Cardiac muscle cell (in vitro differentiated cells and primary cell): ENCODE data around the gene TUBA3E. TPM values are rescaled to one million over a fixed set of nuclear protein-coding genes. Genes with fewer than 3 reads are reported as not detected.
"Not testable (repeated sequence)": the region's sequence is repeated elsewhere in the genome, so short reads cannot be mapped to it uniquely, and the experiment has no call there.

ENCODE experiments used
- DNase-seq, 2 donors: peaks; one replicate each; pipeline versions ENCODE4 v3.0.0 to v3.0.0-alpha.2; 2010 to 2017; ENCODE audit warnings: low read depth in 1 of 2, low spot score in 1 of 2
- H3K27ac ChIP-seq: fragments of 200-600 bp; sonication (generic); 2 replicates; pipeline ENCODE4 v1.5.1; 2016
- H3K27me3 ChIP-seq: fragments of 200-600 bp; sonication (generic); 2 replicates; pipeline ENCODE4 v1.6.0; 2016; ENCODE audit warnings: control low read depth
- H3K36me3 ChIP-seq: fragments of 200-600 bp; sonication (generic); 2 replicates; pipeline ENCODE4 v1.5.1; 2016; ENCODE audit warnings: control low read depth
- H3K4me1 ChIP-seq: fragments of 200-600 bp; sonication (generic); 2 replicates; pipeline ENCODE4 v1.8.1; 2017; ENCODE audit warnings: low read depth, mild to moderate bottlenecking, mixed run types
- H3K4me3 ChIP-seq: fragments of 200-600 bp; sonication (generic); 2 replicates; pipeline ENCODE4 v1.5.1; 2016; ENCODE audit warnings: mild to moderate bottlenecking
- H3K9me3 ChIP-seq: fragments of 200-600 bp; sonication (generic); 2 replicates; pipeline ENCODE4 v1.5.1; 2017; ENCODE audit warnings: low read depth, mild to moderate bottlenecking, control low read depth
- CTCF ChIP-seq: IDR thresholded peaks from 2 replicates; pipeline ENCODE4 v1.5.1; 2012; ENCODE audit warnings: low read depth, mild to moderate bottlenecking, low read length
- polyA plus RNA-seq: library from polyadenylated mRNA; unstranded; fragments of >200 nt; fragmentation: Nextera tagmentation; extraction: Ambion mirVana; gene quantifications from 2 replicates; pipeline ENCODE4 v1.2.1, GENCODE V29; 2016
- total RNA-seq: library from RNA; depleted of rRNA; stranded (reverse); fragments of >200 nt; gene quantifications from 2 replicates; pipeline ENCODE4 v1.2.3, GENCODE V29; 2016

Gene TUBA3E
- total and polyA plus RNA-seq, 2 experiments from 2014 or later, result not detected

DNA sequence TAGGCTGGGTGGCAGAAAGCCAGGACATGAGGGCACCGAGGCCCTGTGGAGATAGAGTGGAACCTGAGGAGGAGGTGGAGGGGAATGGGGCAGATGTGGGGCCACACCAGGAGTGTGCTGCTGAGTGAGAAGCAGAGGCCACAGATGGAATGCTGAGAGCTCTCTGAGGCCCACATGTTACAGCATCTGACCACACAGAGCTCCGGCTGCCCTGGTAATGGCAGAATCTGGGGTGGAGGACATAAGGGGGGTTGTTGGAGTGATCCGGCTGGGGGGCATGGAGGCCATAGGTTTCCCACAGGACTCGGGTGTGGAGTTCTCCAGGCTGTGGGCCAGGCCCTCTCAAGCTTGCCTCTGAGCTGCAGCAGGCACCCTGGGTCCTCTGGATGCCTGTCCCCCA is 12.3 kb downstream of the TUBA3E start:
- Histone ChIP-seq H3K27ac (no peak overlapping the region), H3K4me1 (no peaks in the 10 kb centered on the region), H3K9me3 (no peaks in the 10 kb centered on the region), H3K27me3 (no peaks in the 10 kb centered on the region), H3K36me3 (no peaks in the 10 kb centered on the region), H3K4me3 (no peak overlapping the region)
- no peak for TF ChIP-seq CTCF
- no peak for DNase-seq

- no peaks in the 10 kb centered on the region for H3K4me1 ChIP-seq
These were observed 12.8 kb downstream of the TUBA3E start for GRCh38 chr2:130185436-130185835.

DNA sequence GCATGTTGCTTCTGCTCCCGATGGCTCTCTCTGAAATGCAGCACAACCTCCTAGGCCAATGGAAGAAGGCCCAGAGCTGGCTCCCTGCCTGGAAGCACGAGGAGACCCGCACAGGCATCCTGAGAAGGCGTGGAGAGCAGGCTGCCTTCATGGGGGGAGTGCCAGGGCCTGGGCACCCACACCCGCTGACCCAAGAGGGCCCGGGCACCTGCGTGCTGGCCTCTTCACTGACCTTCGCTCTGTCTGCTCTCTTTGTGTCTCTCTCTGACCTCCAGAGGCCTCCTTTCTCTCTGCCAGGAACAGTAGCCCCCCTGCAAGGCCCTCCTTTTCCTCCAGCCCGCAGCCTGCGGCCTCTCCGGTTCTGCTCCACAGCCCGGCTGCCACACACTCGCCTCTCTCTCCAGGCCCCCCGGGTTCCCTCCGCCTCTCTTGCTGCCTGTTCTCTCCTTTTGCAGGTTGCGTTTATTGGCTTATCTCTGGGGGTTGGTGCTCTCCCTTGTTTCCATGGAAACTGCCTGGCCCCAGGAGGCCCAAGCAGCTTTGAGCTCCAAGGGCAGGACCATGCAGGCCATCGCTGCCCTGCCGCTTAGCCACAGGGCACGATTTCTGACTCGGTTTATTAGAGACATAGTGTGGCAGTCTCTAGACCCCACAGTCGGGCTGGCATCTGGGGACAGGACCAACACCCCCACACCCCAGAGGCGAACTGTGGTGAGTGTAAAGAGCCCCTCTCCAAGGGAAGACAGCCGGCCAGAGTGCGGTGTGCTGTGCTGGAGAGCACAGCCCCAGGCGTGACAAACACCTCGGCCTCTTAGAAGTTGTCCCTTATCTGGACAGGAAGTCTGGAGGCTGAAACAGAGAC is 14.5 kb downstream of the TUBA3E start:
- no peak for TF ChIP-seq CTCF
- no peak overlapping the region for H3K4me3 ChIP-seq
- H3K36me3 ChIP-seq, result no peaks in the 10 kb centered on the region
- H3K27ac ChIP-seq, result no peak overlapping the region
- H3K4me1 ChIP-seq, result no peaks in the 10 kb centered on the region
- no peaks in the 10 kb centered on the region for H3K27me3 ChIP-seq
- DNase-seq, result peak in 1 of 2 donors; percentile 56
- H3K9me3 ChIP-seq, result no peaks in the 10 kb centered on the region

More at GRCh38 chr2:130185436-130185835, 12.8 kb downstream of the TUBA3E start:
- no peak for TF ChIP-seq CTCF
- no peak overlapping the region for H3K4me3 ChIP-seq
- H3K9me3 ChIP-seq, result no peaks in the 10 kb centered on the region
- no peaks in the 10 kb centered on the region for H3K36me3 ChIP-seq
- H3K27me3 ChIP-seq, result no peaks in the 10 kb centered on the region
- no peak overlapping the region for H3K27ac ChIP-seq
- no peak for DNase-seq

GRCh38 chr2:130182826-130183511 is 15.3 kb downstream of the TUBA3E start:
- H3K27ac ChIP-seq, H3K27me3 ChIP-seq, H3K9me3 ChIP-seq, H3K4me1 ChIP-seq, H3K36me3 ChIP-seq, DNase-seq: not testable (repeated sequence)
- H3K4me3 ChIP-seq, result peak overlapping the region; percentile 97

DNA sequence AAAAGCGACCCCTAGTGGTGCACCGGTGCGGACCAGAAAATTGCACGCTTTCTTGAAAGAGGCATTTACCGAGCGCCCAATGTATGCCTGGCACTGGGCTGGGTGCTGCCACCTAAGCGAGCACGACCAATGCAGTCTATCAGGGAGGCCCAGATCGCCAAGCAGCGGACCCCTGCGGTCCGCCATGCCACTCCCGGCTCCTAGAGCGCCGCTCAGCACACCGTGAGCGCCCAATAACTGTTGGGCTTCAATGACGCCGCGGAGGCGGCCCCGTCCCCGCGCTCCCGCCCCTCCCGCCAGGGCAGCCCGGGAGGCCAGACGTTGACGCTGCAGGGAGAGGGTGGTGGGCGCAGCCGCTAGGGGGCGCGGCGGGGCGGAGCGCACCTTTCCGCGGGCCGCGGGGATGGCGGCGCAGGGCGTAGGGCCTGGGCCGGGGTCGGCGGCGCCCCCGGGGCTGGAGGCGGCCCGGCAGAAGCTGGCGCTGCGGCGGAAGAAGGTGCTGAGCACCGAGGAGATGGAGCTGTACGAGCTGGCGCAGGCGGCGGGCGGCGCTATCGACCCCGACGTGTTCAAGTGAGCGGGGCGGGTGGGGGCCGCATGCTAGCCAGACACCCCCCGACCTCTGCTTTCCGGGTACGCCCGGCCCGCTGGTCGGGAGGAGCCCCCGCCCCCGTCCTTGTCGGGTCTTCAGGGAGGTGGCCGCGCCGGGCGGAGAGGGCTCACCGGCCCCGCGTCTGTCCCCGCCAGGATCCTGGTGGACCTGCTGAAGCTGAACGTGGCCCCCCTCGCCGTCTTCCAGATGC is 16.2 kb downstream of the TUBA3E start, which contains the start of gene MZT2B:
TSS of gene MZT2B (plus strand) at position 383 of the 803 bp plus-strand sequence. CDS start at position 404, 21 bp downstream.
- H3K27ac ChIP-seq, result peak within 1 kb of the TSS; percentile 83
- H3K4me3 ChIP-seq, result peak within 1 kb of the TSS; percentile 97
- peak; percentile 90 to 92 for DNase-seq
- not testable (repeated sequence) for H3K4me1 ChIP-seq, H3K36me3 ChIP-seq, H3K27me3 ChIP-seq, H3K9me3 ChIP-seq
- TF ChIP-seq CTCF, result peak; percentile 63
